Amniotic epithelial cell (primary cell): Measurements from ENCODE around the gene OR6Y1.

Source experiments
- DNase-seq: peaks from one replicate; pipeline ENCODE4 v3.0.0-alpha.2; 2010; ENCODE audit warnings: low read depth

Gene OR6Y1

DNA sequence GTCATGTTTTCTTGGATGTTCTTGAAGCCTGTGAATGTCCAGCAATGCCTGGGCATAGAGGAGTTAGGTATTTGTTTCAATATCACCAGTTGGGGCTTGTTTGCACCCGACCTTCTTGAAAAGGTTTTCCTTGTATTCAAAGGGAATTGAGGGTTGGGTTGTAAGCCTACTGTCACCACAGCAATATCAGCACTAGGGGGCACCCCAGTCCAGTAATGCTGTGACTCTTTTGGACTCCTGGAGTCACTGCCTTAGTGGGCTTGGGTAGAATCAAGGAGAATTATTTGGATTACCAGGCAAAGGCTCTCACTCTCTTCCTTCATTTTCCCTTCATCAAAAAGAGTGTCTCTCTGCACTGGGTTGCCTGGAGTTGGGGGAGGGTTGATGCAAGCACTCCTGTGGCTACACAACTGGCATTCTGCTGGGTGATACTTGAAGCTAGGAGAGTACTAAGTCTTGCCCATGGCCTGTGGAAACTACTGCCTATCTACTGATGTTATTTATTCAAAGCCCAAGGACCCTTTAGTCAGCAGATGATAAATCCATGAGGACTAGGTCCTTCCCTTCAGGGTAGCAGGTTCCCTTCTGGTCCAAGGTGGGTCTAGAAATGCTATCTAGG is 47.7 kb downstream of the OR6Y1 start:
- peak; percentile 4 for DNase-seq

DNA sequence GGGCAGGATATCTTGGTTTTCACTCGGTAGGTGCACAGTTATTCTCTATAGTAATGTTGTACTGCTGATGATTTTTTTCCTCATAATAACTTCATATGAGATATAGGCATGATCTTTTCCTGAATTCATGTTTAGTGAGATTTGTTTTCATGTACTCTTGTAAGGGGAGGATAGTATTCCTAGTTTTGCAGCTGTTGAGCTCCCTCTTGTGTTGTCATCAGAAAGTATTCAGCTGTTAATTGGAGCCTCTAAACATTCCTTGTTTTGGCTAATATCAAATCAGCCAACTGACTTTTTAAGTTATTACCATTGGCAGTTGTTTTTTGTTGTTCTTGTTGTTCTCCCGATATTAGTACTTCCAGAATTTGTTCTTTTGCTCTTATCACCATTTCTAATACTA is 57.8 kb downstream of the OR6Y1 start:
- no peak for DNase-seq

DNA sequence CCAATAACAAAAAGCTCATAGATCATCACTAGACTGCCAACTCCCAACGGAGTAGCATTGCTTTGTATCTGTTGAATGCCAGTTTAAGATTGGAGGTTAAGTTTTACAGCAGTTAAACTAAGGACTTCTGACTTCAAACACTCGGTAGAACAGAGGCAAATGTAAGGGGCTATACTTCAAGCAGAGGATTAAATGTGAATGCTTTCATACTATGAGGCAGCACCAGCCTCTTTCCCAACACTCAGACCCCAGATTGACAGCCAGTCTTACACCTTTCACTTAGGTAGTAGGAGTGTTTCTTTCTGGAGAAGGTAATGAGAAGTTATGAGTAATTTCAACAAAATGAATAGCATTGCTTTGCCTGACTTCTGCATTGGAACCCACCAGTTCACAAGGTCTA is 59.4 kb downstream of the OR6Y1 start:
- no peak for DNase-seq
